ENCODE data around the gene PDLIM4.

The PDLIM4 gene, protein sequence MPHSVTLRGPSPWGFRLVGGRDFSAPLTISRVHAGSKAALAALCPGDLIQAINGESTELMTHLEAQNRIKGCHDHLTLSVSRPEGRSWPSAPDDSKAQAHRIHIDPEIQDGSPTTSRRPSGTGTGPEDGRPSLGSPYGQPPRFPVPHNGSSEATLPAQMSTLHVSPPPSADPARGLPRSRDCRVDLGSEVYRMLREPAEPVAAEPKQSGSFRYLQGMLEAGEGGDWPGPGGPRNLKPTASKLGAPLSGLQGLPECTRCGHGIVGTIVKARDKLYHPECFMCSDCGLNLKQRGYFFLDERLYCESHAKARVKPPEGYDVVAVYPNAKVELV

DNA sequence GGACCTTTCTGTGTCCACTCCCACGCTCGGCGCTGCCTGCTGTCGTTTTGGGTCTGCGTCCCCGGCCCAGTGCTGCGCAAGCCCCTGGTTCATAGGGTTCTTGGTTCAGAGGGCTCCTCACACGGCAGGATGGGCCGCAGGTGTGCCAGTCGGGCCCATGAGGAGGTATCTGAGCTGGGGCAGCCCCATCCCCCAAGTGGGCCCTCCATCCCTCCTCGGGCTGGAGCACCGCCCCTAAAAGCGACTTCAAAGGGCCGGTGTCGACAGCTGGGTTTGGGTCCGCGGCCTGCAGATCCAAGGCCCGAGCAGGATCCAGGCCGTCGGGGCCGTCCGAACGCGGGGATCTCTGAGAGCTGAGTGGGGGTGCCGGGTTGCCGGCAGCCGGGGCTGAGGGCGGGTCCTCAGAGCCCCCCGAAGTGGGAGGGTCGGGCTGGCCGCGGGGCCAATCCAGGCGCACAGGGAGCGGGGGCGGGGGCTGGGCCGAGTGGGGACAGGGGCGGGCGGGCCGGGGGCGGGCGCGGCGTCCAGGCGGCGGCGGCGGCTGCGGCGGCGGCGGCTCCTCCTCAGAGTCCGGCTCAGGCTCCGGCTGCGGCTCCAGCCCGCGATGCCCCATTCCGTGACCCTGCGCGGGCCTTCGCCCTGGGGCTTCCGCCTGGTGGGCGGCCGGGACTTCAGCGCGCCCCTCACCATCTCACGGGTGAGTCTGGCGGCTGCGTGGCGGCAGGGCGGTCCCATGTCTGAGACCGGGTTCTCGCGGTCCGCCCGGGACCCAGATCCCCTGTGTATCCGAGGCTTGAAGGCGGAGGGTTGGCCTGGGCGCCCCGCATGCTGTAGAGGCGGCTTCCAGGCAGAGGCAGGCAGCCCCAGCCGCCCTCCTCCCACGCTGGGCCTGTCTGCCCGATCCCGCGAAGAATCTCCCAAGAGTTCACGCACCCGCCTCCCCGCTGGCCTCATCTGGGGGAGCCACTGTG lies at the start of gene PDLIM4:
Gene PDLIM4, plus strand, starts transcription at position 566 of the 971 bp plus-strand sequence. Its CDS starts 39 bp downstream, at position 605.
- H3K27me3 ChIP-seq (ENCODE audit: control insufficient read depth, low read length) = peaks cover 3% of the 10 kb centered on the region; the same call in 1 of the 2 replicates
- no peaks in the 10 kb centered on the region for H3K9me3 ChIP-seq (ENCODE audit: control insufficient read depth, insufficient read depth, low read length)
- no peaks in the 10 kb centered on the region for H3K4me1 ChIP-seq (ENCODE audit: control insufficient read depth, low read length)
- no peak within 1 kb of the TSS for H3K4me2 ChIP-seq (ENCODE audit: low read length)
- no peaks in the 10 kb centered on the region for H3F3A ChIP-seq (ENCODE audit: control insufficient read depth, insufficient read depth)
- H4K20me1 ChIP-seq (ENCODE audit: control insufficient read depth, insufficient read depth, low read depth, low read length) = no peaks in the 10 kb centered on the region
- H3K79me2 ChIP-seq (ENCODE audit: control insufficient read depth, low read length) = no peaks in the 10 kb centered on the region
- TF ChIP-seq, protein P1, sequence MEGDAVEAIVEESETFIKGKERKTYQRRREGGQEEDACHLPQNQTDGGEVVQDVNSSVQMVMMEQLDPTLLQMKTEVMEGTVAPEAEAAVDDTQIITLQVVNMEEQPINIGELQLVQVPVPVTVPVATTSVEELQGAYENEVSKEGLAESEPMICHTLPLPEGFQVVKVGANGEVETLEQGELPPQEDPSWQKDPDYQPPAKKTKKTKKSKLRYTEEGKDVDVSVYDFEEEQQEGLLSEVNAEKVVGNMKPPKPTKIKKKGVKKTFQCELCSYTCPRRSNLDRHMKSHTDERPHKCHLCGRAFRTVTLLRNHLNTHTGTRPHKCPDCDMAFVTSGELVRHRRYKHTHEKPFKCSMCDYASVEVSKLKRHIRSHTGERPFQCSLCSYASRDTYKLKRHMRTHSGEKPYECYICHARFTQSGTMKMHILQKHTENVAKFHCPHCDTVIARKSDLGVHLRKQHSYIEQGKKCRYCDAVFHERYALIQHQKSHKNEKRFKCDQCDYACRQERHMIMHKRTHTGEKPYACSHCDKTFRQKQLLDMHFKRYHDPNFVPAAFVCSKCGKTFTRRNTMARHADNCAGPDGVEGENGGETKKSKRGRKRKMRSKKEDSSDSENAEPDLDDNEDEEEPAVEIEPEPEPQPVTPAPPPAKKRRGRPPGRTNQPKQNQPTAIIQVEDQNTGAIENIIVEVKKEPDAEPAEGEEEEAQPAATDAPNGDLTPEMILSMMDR (IDR thresholded peaks at IDR 0.05; ENCODE audit: low read depth, low read length, poor library complexity, severe bottlenecking) = no peak
- no peak for TF ChIP-seq EZH2phosphoT487 (IDR thresholded peaks at IDR 0.05; ENCODE audit: borderline replicate concordance, low read length)
- H3K9me2 ChIP-seq (replicated peaks; ENCODE audit: control insufficient read depth, low read length) = no peaks in the 10 kb centered on the region
- no peak within 1 kb of the TSS for H3K27ac ChIP-seq (ENCODE audit: low read depth, low read length)
- H3K4me3 ChIP-seq (ENCODE audit: low read length) = no peak within 1 kb of the TSS
- no peaks in the 10 kb centered on the region for H3K36me3 ChIP-seq (ENCODE audit: control insufficient read depth, low read length)

DNA sequence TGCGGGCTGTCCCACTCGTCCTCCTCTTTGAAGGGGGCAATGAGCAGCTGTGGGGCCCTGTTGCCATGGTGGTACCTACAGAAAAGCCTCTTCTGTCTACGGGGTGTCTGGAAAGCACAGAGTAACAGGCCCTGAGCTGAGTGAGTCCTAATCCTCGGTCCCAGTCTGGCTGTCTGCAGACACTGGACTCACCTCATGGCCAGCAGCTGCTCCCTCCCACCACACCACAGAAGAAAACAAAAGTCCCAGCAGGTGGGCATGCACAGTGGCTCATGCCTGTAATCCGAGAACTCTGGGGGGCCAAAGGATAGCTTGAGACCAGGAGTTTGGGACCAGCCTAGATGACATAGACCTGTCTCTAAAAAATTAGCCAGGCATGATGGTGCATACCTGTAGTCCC lies 49.7 kb upstream of the PDLIM4 start:
- Histone ChIP-seq H3K79me2 (ENCODE audit: control insufficient read depth, low read length) (no peaks in the 10 kb centered on the region), H3K27me3 (ENCODE audit: control insufficient read depth, low read length) (peaks cover 16% of the 10 kb centered on the region), H3K4me2 (ENCODE audit: low read length) (no peak overlapping the region), H4K20me1 (ENCODE audit: control insufficient read depth, insufficient read depth, low read depth, low read length) (no peaks in the 10 kb centered on the region), H3K4me1 (ENCODE audit: control insufficient read depth, low read length) (no peaks in the 10 kb centered on the region), H3K4me3 (ENCODE audit: low read length) (no peak overlapping the region), H3K27ac (ENCODE audit: low read depth, low read length) (no peak overlapping the region), H3K36me3 (ENCODE audit: control insufficient read depth, low read length) (no peaks in the 10 kb centered on the region), H3K9me2 (replicated peaks; ENCODE audit: control insufficient read depth, low read length) (no peaks in the 10 kb centered on the region), H3F3A (ENCODE audit: control insufficient read depth, insufficient read depth) (no peaks in the 10 kb centered on the region), H3K9me3 (ENCODE audit: control insufficient read depth, insufficient read depth, low read length) (no peaks in the 10 kb centered on the region)
- TF ChIP-seq, protein P1 (IDR thresholded peaks at IDR 0.05; ENCODE audit: low read depth, low read length, poor library complexity, severe bottlenecking) = no peak

DNA sequence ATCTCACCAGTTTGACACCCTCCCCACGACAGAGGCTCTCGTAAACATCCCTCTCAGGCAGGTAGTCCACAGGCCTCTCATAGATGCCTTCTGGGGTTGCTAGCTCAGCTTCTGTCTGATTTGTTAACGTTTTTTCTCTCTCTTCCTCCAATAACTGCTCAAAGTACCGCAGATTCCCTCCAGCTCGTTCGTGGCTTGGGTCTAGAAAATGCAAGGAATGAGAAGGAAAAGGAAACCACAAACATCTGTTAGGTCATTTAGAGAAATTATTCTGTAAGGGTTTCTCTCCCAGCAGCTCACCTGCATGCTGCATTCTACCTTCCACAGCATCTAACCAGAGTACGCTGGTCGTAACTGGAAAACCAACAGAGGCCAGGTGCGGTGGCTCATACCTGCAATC lies 48.4 kb upstream of the PDLIM4 start:
- Histone ChIP-seq H3K27ac (ENCODE audit: low read depth, low read length) (no peak overlapping the region), H3K9me3 (ENCODE audit: control insufficient read depth, insufficient read depth, low read length) (no peaks in the 10 kb centered on the region), H3K27me3 (ENCODE audit: control insufficient read depth, low read length) (peaks cover 12% of the 10 kb centered on the region), H3K4me1 (ENCODE audit: control insufficient read depth, low read length) (no peaks in the 10 kb centered on the region), H3K9me2 (replicated peaks; ENCODE audit: control insufficient read depth, low read length) (no peaks in the 10 kb centered on the region), H3K4me2 (ENCODE audit: low read length) (no peak overlapping the region), H3K79me2 (ENCODE audit: control insufficient read depth, low read length) (no peaks in the 10 kb centered on the region), H3K36me3 (ENCODE audit: control insufficient read depth, low read length) (no peaks in the 10 kb centered on the region), H4K20me1 (ENCODE audit: control insufficient read depth, insufficient read depth, low read depth, low read length) (no peaks in the 10 kb centered on the region), H3F3A (ENCODE audit: control insufficient read depth, insufficient read depth) (no peaks in the 10 kb centered on the region), H3K4me3 (ENCODE audit: low read length) (no peak overlapping the region)
- TF ChIP-seq, protein P1 (IDR thresholded peaks at IDR 0.05; ENCODE audit: low read depth, low read length, poor library complexity, severe bottlenecking) = no peak
- TF ChIP-seq EZH2phosphoT487 (IDR thresholded peaks at IDR 0.05; ENCODE audit: borderline replicate concordance, low read length) = no peak
